Activated CD4-positive, alpha-beta T cell treated with anti-CD3 and anti-CD28 coated beads for 1 hour (primary cell): ENCODE data around the gene CDK16.

Experiments used
- DNase-seq: peaks from one replicate; pipeline ENCODE4 v3.0.0-alpha.2; 2020

The CDK16 gene

GRCh38 chrX:47186096-47186740 lies 32.3 kb upstream of the CDK16 start:
- no peak for DNase-seq

DNA sequence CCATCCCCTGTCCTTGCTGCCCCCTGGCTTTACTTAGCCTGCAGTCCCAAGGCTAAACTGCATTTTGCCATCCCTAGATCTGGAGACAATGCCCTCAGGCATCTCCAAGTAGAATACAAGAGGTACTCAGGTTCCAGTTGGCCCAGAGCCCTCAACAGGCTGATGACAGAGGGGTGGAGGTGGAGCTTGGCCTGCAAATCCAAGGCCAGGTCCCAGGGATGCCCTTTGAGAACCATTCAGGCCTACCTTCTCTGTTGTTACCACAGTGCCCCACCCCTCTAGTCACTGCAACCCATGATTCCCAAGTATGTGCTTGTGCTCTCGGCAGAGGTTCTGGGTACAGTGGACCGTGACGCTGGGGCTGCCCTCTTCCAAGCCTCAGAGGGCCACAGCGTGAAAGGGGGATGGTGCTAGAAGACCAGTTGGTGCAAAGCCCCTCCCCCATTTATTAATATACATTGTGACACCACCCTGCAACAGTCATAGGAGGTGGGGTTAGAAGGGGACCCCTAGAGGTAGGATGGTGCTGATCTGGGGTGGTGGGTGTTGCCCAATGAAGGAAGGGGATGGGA lies 31.3 kb upstream of the CDK16 start:
- no peak for DNase-seq

DNA sequence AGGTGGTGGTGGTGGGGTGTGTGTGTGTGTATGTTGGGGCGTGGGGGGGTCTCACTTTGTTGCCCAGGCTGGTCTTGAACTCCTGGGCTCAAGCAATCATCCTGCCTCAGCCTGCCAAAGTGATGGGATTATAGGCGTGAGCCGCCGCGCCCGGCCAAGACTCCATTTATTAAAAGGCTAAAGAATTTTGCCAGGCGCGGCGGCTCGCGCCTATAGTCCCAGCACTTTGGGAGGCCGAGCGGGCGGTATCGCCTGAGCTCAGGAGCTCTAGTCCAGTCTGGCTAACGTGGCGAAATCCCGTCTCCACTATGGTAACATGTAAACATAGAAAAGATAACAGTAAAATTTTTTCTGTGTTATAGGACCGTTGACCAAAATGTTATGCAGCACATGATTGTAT lies 28.6 kb upstream of the CDK16 start:
- DNase-seq, result no peak

DNA sequence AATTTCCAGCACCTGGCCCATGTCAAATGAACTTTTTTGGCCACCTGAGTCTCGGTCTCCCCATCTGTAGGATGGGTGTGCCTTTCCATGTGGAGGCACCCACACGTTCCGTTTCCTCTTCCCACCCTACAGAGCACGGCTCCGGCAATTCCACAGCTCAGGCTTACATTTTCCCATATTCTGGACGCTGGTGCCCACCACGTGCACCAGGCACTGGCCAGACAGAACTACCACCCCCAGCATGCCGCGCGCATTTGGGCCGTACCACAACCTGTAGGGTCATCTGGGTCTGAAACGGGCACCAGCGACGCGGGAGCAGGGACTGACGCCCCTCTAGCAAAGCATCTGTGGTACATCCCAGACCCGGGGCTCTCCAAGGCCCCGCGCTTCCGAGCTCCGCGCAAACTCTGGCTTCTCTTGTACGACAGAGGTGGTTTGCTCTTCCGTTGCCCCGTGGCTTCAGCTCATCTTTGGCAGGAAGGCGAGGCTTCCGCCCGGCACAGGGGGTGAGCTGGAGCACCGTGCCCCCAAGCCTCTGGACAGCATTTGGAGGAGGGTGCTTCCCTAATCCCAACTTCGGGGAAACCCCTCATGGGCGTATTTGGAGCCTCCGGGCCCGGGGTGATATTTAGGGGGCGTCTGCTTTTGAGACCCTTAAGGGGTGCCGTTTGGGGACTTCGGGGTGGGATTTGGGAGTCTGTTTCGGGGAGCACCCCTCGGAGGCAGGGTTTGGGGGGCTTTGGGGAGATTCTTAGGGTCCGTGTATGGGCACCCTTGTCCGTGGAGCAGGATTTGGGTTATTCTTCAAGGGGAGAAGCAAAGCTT lies 27.8 kb upstream of the CDK16 start:
- peak; percentile 64 for DNase-seq

GRCh38 chrX:47191331-47191730 lies 27.1 kb upstream of the CDK16 start:
- DNase-seq, result peak; percentile 18

DNA sequence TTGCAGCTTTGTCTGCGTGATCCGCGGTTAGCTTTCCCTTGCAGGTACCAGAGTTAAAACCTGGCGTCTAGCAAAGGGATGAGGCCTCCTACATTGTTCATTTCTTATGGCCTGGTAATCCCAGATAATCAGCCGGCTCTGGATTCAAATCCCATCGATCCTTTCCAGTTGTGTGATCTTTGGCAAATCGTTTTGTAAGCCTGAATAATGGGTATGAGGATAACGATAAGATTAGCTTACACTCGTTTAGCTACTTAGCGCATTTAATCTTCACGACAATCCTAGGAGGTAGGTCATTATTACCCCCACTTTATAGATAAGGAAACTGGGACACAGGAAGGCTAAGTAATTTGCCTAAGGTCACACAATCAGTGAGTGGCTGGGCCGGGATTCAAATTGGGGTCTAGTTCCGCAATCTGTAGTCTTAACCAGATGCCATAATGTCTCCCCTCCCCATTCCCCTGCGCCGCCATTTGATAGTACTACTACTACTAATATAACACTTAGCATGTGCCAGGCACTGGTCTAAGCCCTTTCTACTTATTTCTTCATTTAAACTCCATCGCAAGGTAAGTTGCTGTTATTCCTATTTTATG lies 26.6 kb upstream of the CDK16 start:
- DNase-seq, result no peak

- peak; percentile 87 for DNase-seq
Observed at GRCh38 chrX:47193475-47194193, 24.8 kb upstream of the CDK16 start, which contains the start of gene UBA1. TSS of gene UBA1 (plus strand) at chrX:47193829. CDS start at chrX:47198803, 4,974 bp downstream.

- no peak for DNase-seq
Observed at GRCh38 chrX:47194194-47194787, 24.2 kb upstream of the CDK16 start.

GRCh38 chrX:47196098-47196497 lies 22.4 kb upstream of the CDK16 start:
- DNase-seq, result no peak

GRCh38 chrX:47197526-47197925 lies 21.0 kb upstream of the CDK16 start:
- no peak for DNase-seq

- DNase-seq, result no peak
Observed at GRCh38 chrX:47198026-47198686, 20.3 kb upstream of the CDK16 start.

DNA sequence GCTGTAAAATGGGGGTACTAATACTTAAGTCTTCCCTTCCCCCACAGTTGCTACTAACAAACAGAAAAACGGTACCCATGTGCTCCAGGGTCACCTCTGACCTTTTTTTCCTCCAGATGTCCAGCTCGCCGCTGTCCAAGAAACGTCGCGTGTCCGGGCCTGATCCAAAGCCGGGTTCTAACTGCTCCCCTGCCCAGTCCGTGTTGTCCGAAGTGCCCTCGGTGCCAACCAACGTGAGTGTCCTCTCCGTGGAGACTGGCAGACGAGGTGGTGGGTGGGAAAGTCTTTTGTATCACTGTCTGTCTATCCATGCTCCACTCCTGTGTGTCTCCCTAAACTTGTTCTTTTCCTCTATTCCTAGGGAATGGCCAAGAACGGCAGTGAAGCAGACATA lies 19.8 kb upstream of the CDK16 start:
- no peak for DNase-seq

- no peak for DNase-seq
Observed at GRCh38 chrX:47199286-47199685, 19.2 kb upstream of the CDK16 start.

- DNase-seq, result no peak
Observed at GRCh38 chrX:47200385-47201150, 17.9 kb upstream of the CDK16 start.

- no peak for DNase-seq
Observed at GRCh38 chrX:47201345-47201944, 17.0 kb upstream of the CDK16 start.

DNA sequence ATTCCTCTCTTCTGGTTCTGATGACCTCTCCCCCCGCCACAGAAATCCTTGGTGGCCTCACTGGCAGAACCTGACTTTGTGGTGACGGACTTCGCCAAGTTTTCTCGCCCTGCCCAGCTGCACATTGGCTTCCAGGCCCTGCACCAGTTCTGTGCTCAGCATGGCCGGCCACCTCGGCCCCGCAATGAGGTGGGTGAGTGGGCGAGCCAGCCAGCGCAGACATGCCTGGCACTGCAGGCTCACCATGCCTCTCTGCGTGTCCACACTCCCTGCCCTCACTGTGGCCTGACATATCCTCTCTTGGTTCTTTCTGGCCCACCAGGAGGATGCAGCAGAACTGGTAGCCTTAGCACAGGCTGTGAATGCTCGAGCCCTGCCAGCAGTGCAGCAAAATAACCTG lies 16.2 kb upstream of the CDK16 start:
- DNase-seq, result no peak

DNA sequence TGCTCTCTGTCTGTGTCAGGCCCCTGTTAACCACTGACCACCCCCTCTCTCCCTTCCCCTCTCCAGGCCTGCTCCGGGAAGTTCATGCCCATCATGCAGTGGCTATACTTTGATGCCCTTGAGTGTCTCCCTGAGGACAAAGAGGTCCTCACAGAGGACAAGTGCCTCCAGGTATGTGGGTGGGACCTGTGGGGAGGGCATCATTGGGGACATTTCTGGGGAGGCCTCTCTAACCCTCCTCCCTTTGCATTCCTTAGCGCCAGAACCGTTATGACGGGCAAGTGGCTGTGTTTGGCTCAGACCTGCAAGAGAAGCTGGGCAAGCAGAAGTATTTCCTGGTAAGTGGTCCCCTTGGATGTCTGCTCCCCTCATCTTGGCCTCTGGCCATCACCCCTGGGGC lies 15.6 kb upstream of the CDK16 start:
- no peak for DNase-seq

GRCh38 chrX:47204970-47205369 lies 13.5 kb upstream of the CDK16 start:
- no peak for DNase-seq

DNA sequence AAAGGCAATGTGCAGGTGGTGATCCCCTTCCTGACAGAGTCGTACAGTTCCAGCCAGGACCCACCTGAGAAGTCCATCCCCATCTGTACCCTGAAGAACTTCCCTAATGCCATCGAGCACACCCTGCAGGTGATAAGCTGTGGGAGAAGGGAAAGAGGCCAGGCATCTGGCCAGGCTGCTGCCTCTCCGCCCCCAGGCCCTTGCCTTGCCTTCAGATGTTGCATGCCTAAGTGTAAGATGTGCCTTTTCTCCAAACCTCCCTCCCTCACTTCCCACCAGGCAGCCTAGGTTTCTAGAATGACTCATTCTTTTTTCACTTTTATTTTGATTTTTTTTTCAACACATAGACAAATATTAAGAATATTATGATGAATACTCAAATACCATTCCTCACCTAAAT lies 12.2 kb upstream of the CDK16 start:
- no peak for DNase-seq

DNA sequence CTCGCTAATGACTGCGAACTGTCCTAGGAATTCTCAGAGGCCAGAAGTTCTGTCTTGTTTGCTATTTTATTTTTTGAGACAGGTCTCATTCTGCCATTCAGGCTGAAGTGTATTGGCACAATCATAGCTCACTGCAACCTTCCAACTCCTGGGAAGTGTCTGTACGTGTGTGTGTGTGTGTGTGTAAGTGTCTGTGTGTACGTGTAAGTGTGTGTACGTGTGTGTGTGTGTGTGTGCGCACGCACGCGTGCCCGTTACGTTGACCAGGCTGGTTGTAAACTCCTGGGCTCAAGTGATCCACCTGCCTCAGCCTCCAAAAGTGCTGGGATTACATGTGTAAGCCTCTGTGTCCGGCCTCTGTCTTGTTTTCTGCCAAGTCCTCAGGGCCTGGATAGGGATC lies 10.4 kb upstream of the CDK16 start:
- no peak for DNase-seq
